H9 (cell line): ENCODE measurements around the gene ECI2. TPM values are rescaled to one million over a fixed set of nuclear protein-coding genes. Genes with fewer than 3 reads are reported as not detected.

Experiments used
- DNase-seq: peaks from one replicate; pipeline ENCODE4 v3.0.0-alpha.2; 2017
- H2AFZ ChIP-seq: one replicate; pipeline ENCODE4 v1.6.1; 2013; ENCODE audit warnings: mild to moderate bottlenecking, low read length, control low read depth, moderate library complexity
- H2AK5ac ChIP-seq: 2 replicates; pipeline ENCODE4 v1.6.1; 2013; ENCODE audit warnings: low read length, control low read depth, mixed read lengths; ENCODE audit not compliant: insufficient read length
- H2BK120ac ChIP-seq: one replicate; pipeline ENCODE4 v1.6.1; 2013; ENCODE audit warnings: low read depth, mild to moderate bottlenecking, low read length, control low read depth, inconsistent platforms; ENCODE audit not compliant: poor library complexity, severe bottlenecking
- H2BK12ac ChIP-seq: 2 replicates; pipeline ENCODE4 v1.6.1; 2013; ENCODE audit warnings: low read length, control low read depth, mixed read lengths, low read depth; ENCODE audit not compliant: insufficient read length
- H2BK15ac ChIP-seq: 2 replicates; pipeline ENCODE4 v1.6.1; 2013; ENCODE audit warnings: low read depth, low read length, control low read depth
- H2BK20ac ChIP-seq: one replicate; pipeline ENCODE4 v1.6.1; 2013; ENCODE audit warnings: low read depth, mild to moderate bottlenecking, low read length, control low read depth, inconsistent platforms; ENCODE audit not compliant: poor library complexity, severe bottlenecking
- H2BK5ac ChIP-seq: 2 replicates; pipeline ENCODE4 v1.6.1; 2013; ENCODE audit warnings: low read length, control low read depth, mixed read lengths; ENCODE audit not compliant: insufficient read length
- H3K14ac ChIP-seq: 2 replicates; pipeline ENCODE4 v1.6.1; 2013; ENCODE audit warnings: low read length, control low read depth; ENCODE audit not compliant: insufficient read depth
- H3K18ac ChIP-seq: 2 replicates; pipeline ENCODE4 v1.6.1; 2013; ENCODE audit warnings: low read depth, mild to moderate bottlenecking, mixed read lengths, low read length, control low read depth; ENCODE audit not compliant: insufficient read length
- H3K23ac ChIP-seq: 2 replicates; pipeline ENCODE4 v1.6.1; 2013; ENCODE audit warnings: low read length, control low read depth, mixed read lengths, low read depth; ENCODE audit not compliant: insufficient read length
- H3K23me2 ChIP-seq: 2 replicates; pipeline ENCODE4 v1.6.1; 2013; ENCODE audit warnings: low read depth, mild to moderate bottlenecking, mixed read lengths, low read length, control low read depth; ENCODE audit not compliant: insufficient read length, poor library complexity, severe bottlenecking
- H3K27ac ChIP-seq: 2 replicates; pipeline ENCODE4 v1.5.1; 2013; ENCODE audit warnings: low read length, control low read depth, mixed read lengths, low read depth; ENCODE audit not compliant: insufficient read length
- H3K27me3 ChIP-seq: 2 replicates; pipeline ENCODE4 v1.6.1; 2013; ENCODE audit warnings: low read length, control low read depth, inconsistent platforms; ENCODE audit not compliant: insufficient read depth
- H3K4ac ChIP-seq: 2 replicates; pipeline ENCODE4 v1.6.1; 2013; ENCODE audit warnings: low read depth, mild to moderate bottlenecking, control low read depth, inconsistent platforms, low read length, moderate library complexity
- H3K4me1 ChIP-seq: 2 replicates; pipeline ENCODE4 v1.6.1; 2013; ENCODE audit warnings: low read length, control low read depth, inconsistent platforms; ENCODE audit not compliant: insufficient read depth
- H3K4me2 ChIP-seq: 2 replicates; pipeline ENCODE4 v1.6.1; 2013; ENCODE audit warnings: low read length, control low read depth, mixed read lengths; ENCODE audit not compliant: insufficient read length, insufficient read depth
- H3K56ac ChIP-seq: 2 replicates; pipeline ENCODE4 v1.6.1; 2013; ENCODE audit warnings: low read depth, mild to moderate bottlenecking, mixed read lengths, low read length, control low read depth; ENCODE audit not compliant: insufficient read length
- H3K79me1 ChIP-seq: 2 replicates; pipeline ENCODE4 v1.6.1; 2013; ENCODE audit warnings: low read depth, mild to moderate bottlenecking, moderate library complexity, low read length, control low read depth, inconsistent platforms; ENCODE audit not compliant: insufficient read depth, poor library complexity, severe bottlenecking
- H3K79me2 ChIP-seq: 2 replicates; pipeline ENCODE4 v1.6.1; 2013; ENCODE audit warnings: low read length, control low read depth, inconsistent platforms; ENCODE audit not compliant: insufficient read depth
- H3K9ac ChIP-seq: 2 replicates; pipeline ENCODE4 v1.6.1; 2013; ENCODE audit warnings: low read length, control low read depth, mixed read lengths; ENCODE audit not compliant: insufficient read length; ENCODE audit errors: extremely low read depth
- H3K9me3 ChIP-seq: one replicate; pipeline ENCODE4 v1.6.1; 2013; ENCODE audit warnings: low read depth, low read length, inconsistent platforms; ENCODE audit not compliant: control insufficient read depth
- H3T11ph ChIP-seq: one replicate; pipeline ENCODE4 v1.6.1; 2013; ENCODE audit warnings: mild to moderate bottlenecking, low read length, control low read depth, inconsistent platforms
- H4K20me1 ChIP-seq: one replicate; pipeline ENCODE4 v1.6.1; 2013; ENCODE audit not compliant: control insufficient read depth, insufficient read length, insufficient read depth
- H4K5ac ChIP-seq: 2 replicates; pipeline ENCODE4 v1.6.1; 2013; ENCODE audit warnings: low read depth, mild to moderate bottlenecking, mixed read lengths, low read length, control low read depth; ENCODE audit not compliant: insufficient read length
- H4K8ac ChIP-seq: replicated peaks from 2 replicates; pipeline ENCODE4 v1.6.1; 2013; ENCODE audit warnings: low read length, control low read depth, mixed read lengths, low read depth; ENCODE audit not compliant: insufficient read length
- H4K91ac ChIP-seq: 2 replicates; pipeline ENCODE4 v1.6.1; 2013; ENCODE audit warnings: low read depth, mild to moderate bottlenecking, moderate library complexity, mixed read lengths, low read length, control low read depth; ENCODE audit not compliant: insufficient read length
- H3K27ac Mint-ChIP-seq, 3 experiments: 2 replicates in 2 of 3; 3 replicates in 1 of 3; pipeline ENCODE4 v1.8.0; 2020 to 2021; ENCODE audit warnings: mixed read lengths in 3 of 3, mild to moderate bottlenecking in 1 of 3, moderate library complexity in 1 of 3
- H3K27me3 Mint-ChIP-seq: 2 replicates; pipeline ENCODE4 v1.8.0; 2021; ENCODE audit warnings: low read depth, mild to moderate bottlenecking, moderate library complexity, mixed read lengths
- H3K36me3 Mint-ChIP-seq, 3 experiments: 2 replicates in 2 of 3; 3 replicates in 1 of 3; pipeline ENCODE4 v1.8.0; 2020 to 2021; ENCODE audit warnings: low read depth in 3 of 3, mixed read lengths in 3 of 3; ENCODE audit not compliant: insufficient read depth in 1 of 3
- H3K4me1 Mint-ChIP-seq, 2 experiments: 2 replicates each; pipeline ENCODE4 v1.8.0; 2020; ENCODE audit warnings: mixed read lengths in 2 of 2
- H3K4me3 Mint-ChIP-seq, 2 experiments: 2 replicates in 1 of 2; 3 replicates in 1 of 2; pipeline ENCODE4 v1.8.0; 2020 to 2021; ENCODE audit warnings: mild to moderate bottlenecking in 2 of 2, mixed read lengths in 2 of 2, moderate library complexity in 1 of 2
- H3K9me3 Mint-ChIP-seq, 2 experiments: 2 replicates in 1 of 2; 3 replicates in 1 of 2; pipeline ENCODE4 v1.8.0; 2020; ENCODE audit warnings: mild to moderate bottlenecking in 2 of 2, mixed read lengths in 2 of 2, moderate library complexity in 1 of 2
- CTCF ChIP-seq: fragments of 200-600 bp; sonication (generic); conservative IDR thresholded peaks from 3 replicates; pipeline ENCODE4 v1.8.0; 2021; ENCODE audit warnings: antibody characterized with exemption, mild to moderate bottlenecking
- WGBS: extraction: QIAGEN DNeasy Blood & Tissue Kit; methylation state at CpG from one replicate; pipeline ENCODE4 v1.1.7; 2013; ENCODE audit warnings: missing lambda C conversion rate, low lambda C conversion rate, mixed read lengths; ENCODE audit not compliant: insufficient read length; ENCODE audit errors: extremely low coverage; 5-methylcytosine and 5-hydroxymethylcytosine counted together
- total RNA-seq: library from RNA; stranded (reverse); gene quantifications from 2 replicates; pipeline ENCODE4 v1.2.1, GENCODE V29; 2021

ECI2 gene
- total RNA-seq, 1 experiment from 2014 or later = 67.5 TPM

GRCh38 chr6:4067673-4068072 lies 67.7 kb downstream of the ECI2 start:
- Histone ChIP-seq H4K5ac (no peak overlapping the region), H2AK5ac (no peak overlapping the region), H3K79me1 (no peaks in the 10 kb centered on the region), H3K79me2 (no peaks in the 10 kb centered on the region), H4K8ac (no peak overlapping the region), H3K4me2 (no peak overlapping the region), H3T11ph (no peak overlapping the region), H2BK15ac (no peak overlapping the region), H3K4ac (no peak overlapping the region), H2AFZ (no peak overlapping the region), H3K23ac (no peak overlapping the region), H3K9me3 (no peaks in the 10 kb centered on the region), H3K18ac (no peak overlapping the region), H3K14ac (no peak overlapping the region), H3K27ac (no peak overlapping the region), H3K27me3 (no peaks in the 10 kb centered on the region), H2BK12ac (no peak overlapping the region), H3K4me1 (no peaks in the 10 kb centered on the region), H3K9ac (no peak overlapping the region), H3K56ac (no peak overlapping the region), H4K91ac (no peak overlapping the region), H4K20me1 (no peaks in the 10 kb centered on the region), H2BK20ac (no peak overlapping the region), H2BK5ac (no peak overlapping the region), H3K23me2 (no peaks in the 10 kb centered on the region), H2BK120ac (no peak overlapping the region)
- no peaks in the 10 kb centered on the region for H3K27me3 Mint-ChIP-seq
- no CpG with 5 or more reads among the region's 1 CpG for whole genome bisulfite sequencing
- no peak overlapping the region for H3K4me3 Mint-ChIP-seq
- DNase-seq = no peak
- peak overlapping the region in 1 of 3 experiments; percentile 73; a peak in 2 of 7 replicates for H3K27ac Mint-ChIP-seq
- peaks cover 7 to 28% (median 26%) of the 10 kb centered on the region in 3 experiments; a peak in 6 of 7 replicates for H3K36me3 Mint-ChIP-seq
- TF ChIP-seq CTCF = no peak
- peaks cover 7 to 8% of the 10 kb centered on the region in 2 experiments for H3K4me1 Mint-ChIP-seq
- H3K9me3 Mint-ChIP-seq = no peaks in the 10 kb centered on the region
